H1 (cell line): ENCODE results near the gene NEO1.

Experiments used
- CTCF ChIP-seq, 3 experiments: IDR thresholded peaks; 1 replicate in 2 of 3; 2 replicates in 1 of 3; pipeline versions ENCODE4 v1.5.1 to v1.6.1; 2011; ENCODE audit warnings: low read length in 3 of 3, mild to moderate bottlenecking in 3 of 3, inconsistent platforms in 2 of 3, low read depth in 1 of 3, moderate library complexity in 1 of 3; ENCODE audit not compliant: insufficient read depth in 1 of 3; ENCODE audit errors: control extremely low read depth in 1 of 3
- NRF1 ChIP-seq: IDR thresholded peaks from 2 replicates; pipeline ENCODE4 v1.6.1; 2011; ENCODE audit warnings: mild to moderate bottlenecking, low read depth, low read length, improper control_type of control experiment
- SRF ChIP-seq: IDR thresholded peaks from 2 replicates; pipeline ENCODE4 v1.6.1; 2011; ENCODE audit warnings: mild to moderate bottlenecking, low read depth, low read length, moderate library complexity

- TF ChIP-seq NRF1: no peak
- no peak for TF ChIP-seq SRF
- no peak for TF ChIP-seq CTCF (IDR thresholded peaks at IDR 0.05; ENCODE audit: control extremely low read depth in 1 of 3, insufficient read depth in 1 of 3, low read depth in 1 of 3, low read length in 3 of 3)
Measured at GRCh38 chr15:73006523-73006922, 45.7 kb upstream of the NEO1 start.
